SK-MEL-5 (cell line): Measurements from ENCODE around the gene CRADD. TPM values are rescaled to one million over a fixed set of nuclear protein-coding genes. Genes with fewer than 3 reads are reported as not detected.

Experiments used
- DNase-seq: peaks from one replicate; pipeline ENCODE4 v3.0.0-alpha.2; 2016; ENCODE audit warnings: low read depth, low spot score
- in situ Hi-C: cut with HindIII; loops from 2 replicates; pipeline ENCODE4 v1.10.0; 2016; ENCODE audit warnings: low sequenced_read_pairs, high pct_unique_total_duplicates, low pct_unique_long_range_greater_than_20kb
- total RNA-seq: library from RNA; depleted of rRNA; stranded (reverse); fragments of >200 nt; shearing (Covaris generic); gene quantifications from 2 replicates; pipeline ENCODE4 v1.2.3, GENCODE V29; 2014

Gene CRADD
- total RNA-seq, 1 experiment from 2014 or later = 24.4 TPM

- DNase-seq = no peak
- in situ Hi-C loops = no loop called here
Measured at GRCh38 chr12:93664573-93665138, 12.5 kb upstream of the CRADD start.

GRCh38 chr12:93667672-93668071 lies 9.5 kb upstream of the CRADD start:
- DNase-seq = no peak
- in situ Hi-C loops = no loop called here

- DNase-seq = no peak
- in situ Hi-C loops = no loop called here
Measured at GRCh38 chr12:93668919-93669418, 8.2 kb upstream of the CRADD start.

- in situ Hi-C loops = no loop called here
- no peak for DNase-seq
Measured at GRCh38 chr12:93669452-93669851, 7.7 kb upstream of the CRADD start.

GRCh38 chr12:93670104-93670503 lies 7.1 kb upstream of the CRADD start:
- DNase-seq = no peak
- in situ Hi-C loops = no loop called here

GRCh38 chr12:93671044-93671443 lies 6.1 kb upstream of the CRADD start:
- in situ Hi-C loops = no loop called here
- no peak for DNase-seq

GRCh38 chr12:93673084-93673483 lies 4.1 kb upstream of the CRADD start:
- no peak for DNase-seq
- in situ Hi-C loops = no loop called here

GRCh38 chr12:93674386-93674785 lies 2.8 kb upstream of the CRADD start:
- in situ Hi-C loops = no loop called here
- no peak for DNase-seq

- peak; percentile 17 for DNase-seq
- in situ Hi-C loops = no loop called here
Measured at GRCh38 chr12:93676408-93677194, 574 bp upstream of the CRADD start.

GRCh38 chr12:93678779-93679178 lies 1.6 kb downstream of the CRADD start:
- in situ Hi-C loops = no loop called here
- no peak for DNase-seq

GRCh38 chr12:93679308-93679925 lies 2.2 kb downstream of the CRADD start:
- in situ Hi-C loops = no loop called here
- DNase-seq = no peak

- in situ Hi-C loops = no loop called here
- no peak for DNase-seq
Measured at GRCh38 chr12:93680006-93680405, 2.8 kb downstream of the CRADD start.

GRCh38 chr12:93682846-93683261 lies 5.7 kb downstream of the CRADD start:
- in situ Hi-C loops = no loop called here
- no peak for DNase-seq

GRCh38 chr12:93683410-93683809 lies 6.2 kb downstream of the CRADD start:
- in situ Hi-C loops = no loop called here
- DNase-seq = no peak

GRCh38 chr12:93684716-93685115 lies 7.5 kb downstream of the CRADD start:
- DNase-seq = no peak
- in situ Hi-C loops = no loop called here

GRCh38 chr12:93686572-93687356 lies 9.6 kb downstream of the CRADD start:
- in situ Hi-C loops = no loop called here
- no peak for DNase-seq

GRCh38 chr12:93689076-93689834 lies 12.1 kb downstream of the CRADD start:
- DNase-seq = no peak
- in situ Hi-C loops = no loop called here
